Right lung (tissue), 10 donors: Measurements from ENCODE around the gene HAS3. TPM values are rescaled to one million over a fixed set of nuclear protein-coding genes. Genes with fewer than 3 reads are reported as not detected.
"Not testable (repeated sequence)": the region's sequence is repeated elsewhere in the genome, so short reads cannot be mapped to it uniquely, and the experiment has no call there.

Experiments
- DNase-seq, 2 donors: peaks; one replicate each; pipeline ENCODE4 v3.0.0-alpha.2; 2013
- long read RNA-seq, 8 donors: transcript quantifications; one replicate each; lab custom pipeline, GENCODE V29; 2026
- polyA plus RNA-seq, 5 donors: library from polyadenylated mRNA; unstranded; fragments of 120-200 nt; gene quantifications; one replicate each; pipeline versions ENCODE4 v1.2.1 to v1.2.3, GENCODE V29; 2013; ENCODE audit warnings: inconsistent platforms in 1 of 5, low replicate concordance in 1 of 5; ENCODE audit not compliant: insufficient read length in 5 of 5, insufficient read depth in 1 of 5

The HAS3 gene, protein sequence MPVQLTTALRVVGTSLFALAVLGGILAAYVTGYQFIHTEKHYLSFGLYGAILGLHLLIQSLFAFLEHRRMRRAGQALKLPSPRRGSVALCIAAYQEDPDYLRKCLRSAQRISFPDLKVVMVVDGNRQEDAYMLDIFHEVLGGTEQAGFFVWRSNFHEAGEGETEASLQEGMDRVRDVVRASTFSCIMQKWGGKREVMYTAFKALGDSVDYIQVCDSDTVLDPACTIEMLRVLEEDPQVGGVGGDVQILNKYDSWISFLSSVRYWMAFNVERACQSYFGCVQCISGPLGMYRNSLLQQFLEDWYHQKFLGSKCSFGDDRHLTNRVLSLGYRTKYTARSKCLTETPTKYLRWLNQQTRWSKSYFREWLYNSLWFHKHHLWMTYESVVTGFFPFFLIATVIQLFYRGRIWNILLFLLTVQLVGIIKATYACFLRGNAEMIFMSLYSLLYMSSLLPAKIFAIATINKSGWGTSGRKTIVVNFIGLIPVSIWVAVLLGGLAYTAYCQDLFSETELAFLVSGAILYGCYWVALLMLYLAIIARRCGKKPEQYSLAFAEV
- 100 to 1,000 TPM; 103 to 190 (median 176) TPM for polyA plus RNA-seq
- long read RNA-seq, donor 1, partial matches to known transcripts: 5 of 60 reads
- long read RNA-seq, donor 1, other reads (novel, unspliced or antisense): 50 of 60 reads
- long read RNA-seq, donor 2, partial matches to known transcripts: 0 of 13 reads
- long read RNA-seq, donor 2, other reads (novel, unspliced or antisense): 8 of 13 reads
- long read RNA-seq, donor 3, partial matches to known transcripts: 0 of 17 reads
- long read RNA-seq, donor 3, other reads (novel, unspliced or antisense): 16 of 17 reads
- long read RNA-seq, donor 4, partial matches to known transcripts: 0 of 29 reads
- long read RNA-seq, donor 4, other reads (novel, unspliced or antisense): 25 of 29 reads
- long read RNA-seq, donor 5, partial matches to known transcripts: 0 of 14 reads
- long read RNA-seq, donor 5, other reads (novel, unspliced or antisense): 14 of 14 reads
- long read RNA-seq, donor 6, transcript HAS3-203 (4 exons, 900 nt): major isoform, 6 of 86 reads
- long read RNA-seq, donor 6, partial matches to known transcripts: 5 of 86 reads
- long read RNA-seq, donor 6, other reads (novel, unspliced or antisense): 72 of 86 reads
- long read RNA-seq, donor 7, partial matches to known transcripts: 5 of 24 reads
- long read RNA-seq, donor 7, other reads (novel, unspliced or antisense): 16 of 24 reads
- long read RNA-seq, donor 8, partial matches to known transcripts: 0 of 6 reads
- long read RNA-seq, donor 8, other reads (novel, unspliced or antisense): 6 of 6 reads

DNA sequence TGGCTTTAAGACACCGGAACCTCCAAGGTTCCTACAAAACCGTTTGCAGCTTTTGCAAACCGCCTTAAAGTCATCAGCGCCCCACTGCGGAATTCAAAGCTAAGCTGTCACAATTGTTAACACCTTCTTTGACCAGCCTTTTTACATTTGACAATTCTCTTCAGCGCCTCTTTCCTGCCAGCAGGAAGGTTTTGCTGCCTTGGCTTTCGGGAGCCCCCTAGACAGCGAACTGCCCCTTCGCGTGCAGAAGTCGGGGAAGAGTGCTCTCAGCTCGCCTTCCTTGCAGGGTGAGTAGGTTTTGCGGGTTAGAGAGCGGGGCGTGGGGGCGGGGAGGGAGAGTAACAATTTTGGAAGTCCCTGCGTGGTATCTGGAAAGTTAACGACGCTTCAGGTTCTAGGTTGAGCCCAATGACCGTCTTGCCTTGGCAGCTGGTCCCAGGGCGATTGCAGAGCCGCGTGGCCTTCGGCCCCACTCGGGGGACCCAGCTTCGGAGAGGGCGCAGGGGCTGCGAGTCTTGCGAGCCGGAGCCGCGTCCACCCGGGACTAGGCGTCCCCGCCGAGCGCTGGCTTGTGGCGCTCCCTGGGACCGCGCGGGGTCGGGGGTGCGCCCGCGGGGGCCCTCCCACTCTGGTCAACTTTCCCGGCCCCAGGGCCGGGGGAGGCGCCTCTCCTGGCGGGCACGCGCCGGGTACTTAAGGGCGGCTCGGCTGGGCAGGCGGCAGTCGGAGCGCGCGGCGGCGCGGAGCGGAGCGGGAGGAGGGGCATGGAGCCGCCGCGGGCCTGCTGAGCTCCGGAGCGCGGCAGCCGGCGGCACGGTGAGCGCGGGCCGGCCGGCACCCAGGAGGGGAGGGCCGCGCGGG lies at the start of gene HAS3:
HAS3 (plus strand) TSS at position 153 of the 861 bp plus-strand sequence. CDS start 3,743 bp downstream, outside the sequence.
- DNase-seq: peak in 1 of 2 donors; percentile 60

DNA sequence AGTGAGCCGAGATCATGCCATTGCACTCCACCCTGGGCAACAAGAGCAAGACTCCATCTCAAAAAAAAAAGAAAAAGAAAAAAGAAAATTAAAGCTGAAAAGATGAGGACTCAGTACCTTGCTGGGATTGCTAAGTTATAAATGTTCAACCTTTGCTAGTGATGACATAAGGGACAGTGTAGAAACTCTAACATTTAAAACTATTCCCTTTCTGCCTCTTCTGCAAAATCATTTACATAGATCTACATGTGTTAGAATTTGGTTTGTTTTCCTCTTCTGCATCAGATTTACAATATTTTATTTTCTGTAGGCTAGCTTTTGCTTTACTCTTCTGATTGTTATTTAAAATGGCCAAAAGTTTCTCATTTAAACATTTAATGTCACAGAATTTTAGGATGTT lies 49.5 kb upstream of the HAS3 start:
- DNase-seq: no peak

GRCh38 chr16:69056421-69056820 lies 49.0 kb upstream of the HAS3 start:
- DNase-seq: no peak

GRCh38 chr16:69057400-69058378 lies 47.8 kb upstream of the HAS3 start:
- no peak for DNase-seq

DNA sequence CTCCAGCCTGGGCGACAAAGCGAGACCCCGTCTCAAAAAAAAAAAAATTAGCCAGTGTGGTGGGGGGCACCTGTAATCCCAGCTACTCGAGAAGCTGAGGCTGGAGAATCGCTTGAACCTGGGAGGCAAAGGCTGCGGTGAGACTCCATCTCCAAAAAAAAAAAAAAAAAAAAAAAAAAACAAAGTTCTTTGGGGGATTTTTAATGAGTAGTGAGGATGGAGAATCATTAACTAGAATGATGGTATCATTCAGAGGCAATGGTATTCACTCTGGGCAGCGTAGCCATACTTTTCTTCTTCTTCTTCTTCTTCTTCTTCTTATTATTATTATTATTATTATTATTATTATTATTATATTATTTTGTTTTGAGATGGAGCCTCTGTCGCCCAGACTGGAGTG lies 42.0 kb upstream of the HAS3 start:
- not testable (repeated sequence) for DNase-seq

GRCh38 chr16:69064124-69064763 lies 41.2 kb upstream of the HAS3 start:
- DNase-seq: no peak

DNA sequence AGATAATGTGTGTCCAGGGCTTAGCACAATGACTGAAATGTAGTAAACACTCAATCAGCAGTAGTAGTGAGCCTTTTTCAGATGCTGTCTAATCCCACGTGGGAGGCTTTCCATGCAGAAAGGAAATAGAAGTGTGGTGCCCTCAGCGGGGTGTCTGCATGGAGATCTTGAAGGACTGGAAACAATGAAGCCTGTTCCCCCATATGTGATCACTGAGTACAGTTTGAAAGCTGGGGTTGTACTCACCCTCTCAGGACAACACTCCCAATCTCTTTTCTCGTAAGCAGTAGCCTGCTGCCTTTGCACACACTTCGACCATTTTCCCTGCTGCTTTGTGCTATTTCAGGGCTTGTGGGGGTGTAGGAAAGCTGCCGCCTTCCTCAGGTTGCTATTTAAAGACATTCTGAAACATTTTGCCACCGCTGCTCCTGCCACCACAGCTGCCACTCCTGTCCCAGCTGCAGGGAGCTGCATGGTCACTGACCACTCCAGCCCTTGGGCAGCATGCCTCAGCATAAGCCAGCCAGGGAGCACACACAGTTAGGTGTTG lies 40.6 kb upstream of the HAS3 start:
- DNase-seq: no peak

- DNase-seq: no peak
These were observed 35.9 kb upstream of the HAS3 start for GRCh38 chr16:69069504-69069903.

DNA sequence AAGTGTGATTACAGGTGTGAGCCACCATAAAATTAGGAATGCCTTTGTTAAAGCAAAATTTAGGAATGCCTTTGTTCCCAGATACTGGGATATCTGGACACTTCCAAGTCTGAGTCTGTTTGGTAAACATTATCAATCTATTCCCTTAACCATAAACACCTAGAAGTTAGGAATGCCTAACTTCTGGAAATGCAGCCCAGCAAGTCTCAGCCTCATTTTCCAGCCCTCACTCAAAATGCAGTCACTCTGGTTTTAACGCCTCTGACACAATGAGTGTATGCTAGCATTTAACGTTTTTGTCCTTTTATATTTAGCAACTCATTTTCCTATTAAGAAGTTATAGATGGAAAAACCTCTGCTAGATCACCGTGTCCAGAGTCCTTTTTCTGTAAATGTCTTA lies 34.4 kb upstream of the HAS3 start:
- DNase-seq: no peak

- DNase-seq: no peak
These were observed 32.8 kb upstream of the HAS3 start for GRCh38 chr16:69072640-69072974.

DNA sequence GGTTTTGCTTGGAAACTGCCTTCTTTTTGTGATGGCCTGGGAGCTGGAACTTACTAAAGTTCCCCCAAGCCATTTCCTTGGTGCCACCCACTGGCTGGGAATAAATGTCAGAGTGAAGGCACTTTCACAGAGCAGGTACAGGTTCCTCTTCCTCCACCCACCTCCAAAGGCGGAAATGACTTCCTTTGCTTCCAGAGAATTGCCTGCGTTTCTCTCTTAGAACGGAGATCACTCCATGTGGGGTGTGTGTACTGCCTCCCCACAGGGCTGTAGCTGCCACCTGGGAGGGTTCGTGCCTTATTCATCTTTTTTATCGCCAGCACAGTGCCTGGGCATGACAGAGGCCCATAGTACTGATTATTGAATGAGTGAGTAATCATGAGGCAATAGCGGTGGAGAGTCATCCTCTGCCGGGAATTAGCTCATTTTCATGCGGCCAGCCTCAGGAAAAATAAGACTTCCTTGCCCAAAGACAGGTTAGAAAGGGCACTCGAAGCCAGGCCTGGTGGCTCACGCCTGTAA lies 32.2 kb upstream of the HAS3 start:
- DNase-seq: no peak

GRCh38 chr16:69077251-69077650 lies 28.2 kb upstream of the HAS3 start:
- DNase-seq: no peak

DNA sequence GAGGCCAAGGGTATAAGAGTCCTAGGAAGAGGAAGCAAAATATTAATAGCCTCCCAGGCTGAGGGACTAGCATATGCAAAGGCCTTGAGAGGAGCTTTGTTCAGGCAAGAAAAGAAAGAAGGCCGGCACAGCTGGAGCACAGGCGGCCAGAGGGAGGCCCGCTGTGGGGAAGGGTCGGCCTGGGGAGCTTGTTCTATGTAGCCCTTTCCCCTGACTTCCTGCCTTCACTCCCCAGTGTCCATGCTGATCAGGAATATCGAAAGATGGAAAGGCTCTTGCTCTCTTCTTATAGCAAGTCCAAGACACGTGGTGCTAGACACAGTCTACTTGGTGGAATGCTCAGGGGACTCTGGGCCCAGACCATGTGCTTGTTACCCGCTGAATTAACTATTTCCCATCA lies 27.4 kb upstream of the HAS3 start:
- DNase-seq: no peak

DNA sequence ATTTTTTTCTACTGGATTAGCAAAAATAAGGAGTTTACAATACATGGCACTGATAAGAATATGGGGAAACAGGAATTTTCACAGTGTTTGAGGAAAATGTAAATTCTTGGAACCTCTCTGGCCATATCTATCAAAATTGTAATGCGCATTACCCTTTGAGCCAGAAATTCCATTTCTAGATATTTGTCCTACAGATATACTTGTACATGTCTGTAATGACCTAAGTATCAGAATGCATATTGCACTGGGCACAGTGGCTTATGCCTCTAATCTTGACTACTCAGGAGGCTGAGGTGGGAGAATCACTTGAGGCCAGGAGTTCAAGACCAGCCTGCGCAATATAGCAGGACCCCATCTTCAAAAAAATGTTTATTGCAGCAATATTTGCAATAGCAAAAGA lies 25.8 kb upstream of the HAS3 start:
- DNase-seq: no peak

- no peak for DNase-seq
These were observed 22.0 kb upstream of the HAS3 start for GRCh38 chr16:69083306-69083941.

- no peak for DNase-seq
These were observed 21.2 kb upstream of the HAS3 start for GRCh38 chr16:69084289-69084688.

DNA sequence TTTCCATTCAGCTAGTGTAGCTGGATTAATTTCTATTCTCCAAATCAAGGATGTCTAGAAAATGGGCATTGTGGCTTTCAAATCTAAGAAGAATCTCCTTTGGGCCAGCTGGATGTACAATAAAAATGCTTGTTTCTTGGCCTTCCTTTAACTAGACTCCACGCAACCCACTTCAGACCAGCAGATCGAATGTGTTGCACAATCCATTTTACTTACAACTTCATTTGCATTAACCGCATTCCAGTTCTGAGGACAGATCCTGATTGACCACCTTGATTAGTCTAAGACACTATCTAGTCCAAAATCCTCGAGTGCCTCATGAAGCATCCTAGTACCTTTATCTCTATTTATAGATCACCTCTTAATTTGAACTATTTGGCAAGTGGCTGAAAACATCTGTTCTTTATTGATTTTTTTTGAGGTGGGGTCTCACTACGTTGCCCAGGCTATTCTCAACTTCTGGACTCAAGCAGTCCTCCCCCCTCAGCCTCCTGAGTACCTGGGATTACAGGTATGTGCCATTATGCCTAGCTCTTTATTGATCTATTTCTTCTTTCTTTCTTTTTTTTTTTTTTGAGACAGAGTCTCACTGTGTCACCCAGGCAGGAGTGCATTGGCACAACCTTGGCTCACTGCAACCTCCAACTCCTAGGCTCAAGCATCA lies 20.3 kb upstream of the HAS3 start:
- DNase-seq: no peak
